ENCODE results near the gene VEPH1.
A peak's percentile ranks its signal among the peaks of the same experiment; 100 is the strongest.

Gene VEPH1

GRCh38 chr3:157247391-157247790, 255.8 kb downstream of the VEPH1 start:
- DNase-seq, result no peak

GRCh38 chr3:157242836-157243235, 260.4 kb downstream of the VEPH1 start:
- no peak for DNase-seq

- DNase-seq, result no peak
These were observed 261.6 kb downstream of the VEPH1 start for GRCh38 chr3:157241599-157241998.

GRCh38 chr3:157240408-157240807, 262.8 kb downstream of the VEPH1 start:
- no peak for DNase-seq

GRCh38 chr3:157239082-157239704, 264.0 kb downstream of the VEPH1 start:
- DNase-seq, result peak; percentile 86

GRCh38 chr3:157238457-157238856, 264.8 kb downstream of the VEPH1 start:
- no peak for DNase-seq

GRCh38 chr3:157237886-157238285, 265.3 kb downstream of the VEPH1 start:
- DNase-seq, result no peak

- no peak for DNase-seq
These were observed 267.9 kb downstream of the VEPH1 start for GRCh38 chr3:157235291-157235690.

- DNase-seq, result no peak
These were observed 269.3 kb downstream of the VEPH1 start for GRCh38 chr3:157233923-157234322.

GRCh38 chr3:157232141-157232540, 271.1 kb downstream of the VEPH1 start:
- no peak for DNase-seq

- DNase-seq, result no peak
These were observed 272.1 kb downstream of the VEPH1 start for GRCh38 chr3:157231071-157231470.

GRCh38 chr3:157226173-157226847, 276.9 kb downstream of the VEPH1 start:
- DNase-seq, result no peak

- no peak for DNase-seq
These were observed 278.2 kb downstream of the VEPH1 start for GRCh38 chr3:157225001-157225400.

GRCh38 chr3:157220883-157221282, 282.3 kb downstream of the VEPH1 start:
- no peak for DNase-seq

- DNase-seq, result no peak
These were observed 283.0 kb downstream of the VEPH1 start for GRCh38 chr3:157220211-157220610.

- no peak for DNase-seq
These were observed 284.0 kb downstream of the VEPH1 start for GRCh38 chr3:157219215-157219614.

All from stimulated activated CD4-positive, alpha-beta T cell treated with anti-CD3 and anti-CD28 coated beads, Interleukin-15, amount 100 ng/mL, for 24 hours (primary cell).